SW 1271 (cell line): ENCODE data around the gene MSL3B.

Experiments used
- DNase-seq, 2 experiments: peaks; one replicate each; lab custom pipeline; 2025; lab: John Stamatoyannopoulos, UW

The MSL3B gene

GRCh38 chr2:233817361-233817911, 50.8 kb downstream of the MSL3B start:
- DNase-seq, result no peak

DNA sequence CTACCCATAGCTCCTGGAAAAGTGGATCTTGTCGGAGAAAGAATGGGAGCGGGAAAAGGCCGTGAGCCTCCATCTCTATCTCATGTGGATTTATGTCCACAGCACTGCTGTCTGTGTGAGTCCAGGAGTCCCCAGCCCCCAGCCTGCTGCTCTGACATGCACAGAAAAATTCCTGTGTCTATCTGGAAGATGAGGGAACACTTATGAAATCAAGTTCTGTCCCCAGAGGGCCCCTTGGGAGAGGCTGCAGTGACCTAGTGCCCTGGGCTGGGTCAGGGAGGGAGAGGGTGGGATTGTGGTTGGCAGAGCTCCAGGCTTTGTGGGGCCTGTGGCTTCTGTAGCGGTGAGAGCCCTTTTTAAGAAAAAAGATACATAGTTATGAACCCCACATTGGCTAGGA, 51.4 kb downstream of the MSL3B start:
- no peak for DNase-seq

DNA sequence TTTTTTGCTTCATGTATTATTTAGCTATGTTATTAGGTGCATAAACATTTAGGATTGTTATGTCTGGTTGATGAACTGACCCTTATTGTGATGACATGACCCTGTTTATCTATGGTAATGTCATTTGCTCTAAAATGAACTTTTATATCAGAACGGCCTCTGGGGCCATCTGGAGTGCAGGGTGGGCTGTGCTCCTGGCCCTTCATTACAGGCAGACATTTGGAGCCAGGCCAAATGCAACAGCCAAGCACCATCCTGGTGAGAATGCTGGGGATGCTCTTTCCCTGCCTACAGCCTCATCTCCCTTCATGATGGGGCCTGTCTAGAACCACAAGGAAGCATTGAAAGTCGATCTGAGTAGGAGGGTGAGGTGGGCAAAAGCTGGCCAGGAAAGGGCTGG, 51.9 kb downstream of the MSL3B start:
- no peak for DNase-seq

GRCh38 chr2:233815861-233816260, 52.3 kb downstream of the MSL3B start:
- DNase-seq, result no peak
